VCaP (cell line): Measurements from ENCODE around the gene KANSL1.

Source experiments
- H3K27ac ChIP-seq: fragments of 450-650 bp; 2 replicates; pipeline ENCODE4 v1.5.1; 2017
- CTCF ChIP-seq: fragments of 450-650 bp; conservative IDR thresholded peaks from 2 replicates; pipeline ENCODE4 v1.5.1; 2017; ENCODE audit warnings: mild to moderate bottlenecking, moderate library complexity

Gene KANSL1

GRCh38 chr17:46139432-46140210 is 53.6 kb downstream of the KANSL1 start:
- H3K27ac ChIP-seq = no peak overlapping the region
- no peak for TF ChIP-seq CTCF

- no peak overlapping the region for H3K27ac ChIP-seq
- no peak for TF ChIP-seq CTCF
These were observed 54.8 kb downstream of the KANSL1 start for GRCh38 chr17:46138473-46138872.

DNA sequence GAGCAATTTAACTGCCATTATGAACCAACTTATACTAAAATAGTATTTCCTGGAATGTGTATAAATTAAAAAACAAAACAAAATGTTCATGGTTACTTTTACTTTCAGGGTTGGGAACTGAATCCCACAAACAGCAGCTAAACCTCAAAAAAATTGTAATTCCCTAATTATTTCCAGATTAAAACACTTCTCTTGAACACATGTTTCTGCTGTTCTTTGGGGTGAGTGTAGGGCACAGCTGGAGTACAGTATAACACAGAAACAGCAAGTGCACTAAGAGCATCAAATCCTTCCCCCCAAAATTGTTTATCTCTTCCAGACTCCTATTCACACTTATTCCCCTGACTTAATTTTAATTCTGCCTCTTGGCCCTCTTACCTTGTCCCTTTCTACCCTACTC is 56.4 kb downstream of the KANSL1 start:
- TF ChIP-seq CTCF = no peak
- no peak overlapping the region for H3K27ac ChIP-seq

DNA sequence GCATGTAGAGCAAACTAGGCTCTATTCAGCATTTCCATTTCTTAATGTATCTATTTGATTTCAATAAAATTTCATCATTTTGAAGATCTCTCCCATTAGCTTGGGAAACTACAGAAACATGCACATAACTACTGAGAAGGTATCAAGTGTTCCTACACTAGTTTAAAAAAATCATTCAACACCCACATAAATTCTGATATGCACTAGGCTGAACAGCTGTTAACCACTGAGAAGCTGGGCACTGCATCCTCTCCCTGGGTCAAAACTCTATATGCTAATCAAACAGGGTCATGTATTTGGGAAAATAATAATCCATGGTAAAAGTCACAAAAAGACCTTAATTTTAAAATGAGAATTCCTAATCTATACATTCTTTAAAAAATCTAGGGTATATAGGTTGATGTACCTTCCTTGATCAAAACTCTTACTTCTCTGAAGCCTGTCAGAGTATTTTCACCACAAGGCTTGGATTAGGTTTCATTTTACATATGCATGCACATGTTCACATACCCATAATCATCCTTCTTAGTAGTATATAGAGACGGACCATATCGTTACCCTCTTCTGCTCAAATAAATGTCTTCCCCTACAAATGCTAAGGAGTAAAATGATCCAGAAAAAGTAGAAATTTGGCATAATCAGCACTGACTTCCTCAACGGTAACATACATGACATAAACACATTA is 57.2 kb downstream of the KANSL1 start:
- TF ChIP-seq CTCF = no peak
- H3K27ac ChIP-seq = no peak overlapping the region

DNA sequence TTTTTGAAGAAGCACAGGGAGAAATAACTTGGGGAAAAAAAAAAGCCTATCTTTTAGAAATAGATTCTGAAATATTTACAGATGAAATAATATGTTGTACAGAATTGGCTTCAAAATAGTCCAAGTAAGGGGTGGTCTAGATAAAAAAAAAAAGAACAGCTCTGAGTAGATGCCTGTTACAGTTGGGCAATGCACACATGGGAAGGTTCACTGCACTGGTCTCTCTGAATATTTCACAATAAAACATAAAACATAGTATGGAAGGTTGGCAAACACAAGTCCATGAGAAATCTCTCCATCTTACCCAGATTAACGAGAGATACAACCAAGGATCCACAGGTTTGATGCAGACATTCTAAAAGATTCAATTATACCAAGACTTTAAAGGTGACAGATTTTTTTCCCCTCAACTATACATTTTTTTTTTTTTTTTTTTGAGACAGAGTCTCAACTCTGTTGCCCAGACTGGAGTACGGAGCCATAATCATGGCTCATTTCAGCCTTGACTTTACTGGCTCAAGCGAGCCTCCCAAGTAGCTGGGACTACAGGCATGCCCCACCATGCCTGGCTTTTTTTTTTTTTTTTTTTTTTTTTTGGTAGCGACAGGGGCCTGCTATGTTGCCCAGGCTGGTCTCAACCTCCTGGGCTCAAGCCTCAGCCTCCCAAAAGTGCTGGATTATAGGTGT is 58.0 kb downstream of the KANSL1 start:
- no peak overlapping the region for H3K27ac ChIP-seq
- no peak for TF ChIP-seq CTCF

- TF ChIP-seq CTCF = no peak
- no peak overlapping the region for H3K27ac ChIP-seq
These were observed 63.9 kb downstream of the KANSL1 start for GRCh38 chr17:46129302-46129701.

DNA sequence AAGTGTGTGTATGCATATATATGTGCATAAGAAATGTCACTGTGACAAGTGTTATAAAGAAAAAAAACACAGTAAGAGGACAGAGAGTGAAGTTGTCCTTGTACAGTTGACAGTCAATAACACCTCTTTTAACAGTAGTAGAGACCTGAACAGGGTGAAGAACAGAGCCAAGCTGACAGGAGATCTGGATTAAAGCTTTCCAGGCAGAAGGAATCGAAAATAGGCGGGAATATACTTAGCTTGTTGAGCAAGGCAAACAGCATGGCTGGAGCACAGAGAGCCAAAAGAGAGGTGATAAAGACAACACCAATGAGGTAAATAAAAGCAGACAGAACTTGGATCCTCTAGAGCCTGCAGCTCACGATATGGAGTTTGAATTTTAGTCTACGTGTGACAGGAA is 64.8 kb downstream of the KANSL1 start:
- no peak for TF ChIP-seq CTCF
- no peak overlapping the region for H3K27ac ChIP-seq
